Keratinocyte (primary cell): ENCODE measurements around the gene DNAJC8. TPM values are rescaled to one million over a fixed set of nuclear protein-coding genes. Genes with fewer than 3 reads are reported as not detected.

Experiments
- DNase-seq: peaks from one replicate; pipeline ENCODE4 v3.0.0-alpha.2; 2011; ENCODE audit warnings: low read depth, missing footprints, low spot score
- FAIRE-seq: peaks from 2 replicates; lab custom pipeline; 2011; peaks lifted over from hg19 to GRCh38; lab: Jason Lieb, UNC
- H2AFZ ChIP-seq: 2 replicates; pipeline ENCODE4 v1.6.0; 2012; ENCODE audit warnings: low read length, control low read depth, inconsistent platforms; ENCODE audit not compliant: control insufficient read depth
- H3K27ac ChIP-seq: 2 replicates; pipeline ENCODE4 v1.5.1; 2011; ENCODE audit warnings: low read length; ENCODE audit not compliant: control insufficient read depth, insufficient read depth
- H3K27me3 ChIP-seq: 3 replicates; pipeline ENCODE4 v1.6.0; 2011; ENCODE audit warnings: low read length; ENCODE audit not compliant: control insufficient read depth, insufficient read depth; ENCODE audit errors: extremely low read depth
- H3K36me3 ChIP-seq, 2 experiments: 2 replicates in 1 of 2; 3 replicates in 1 of 2; pipeline ENCODE4 v1.5.1; 2011; ENCODE audit warnings: low read length in 2 of 2, mild to moderate bottlenecking in 1 of 2; ENCODE audit not compliant: control insufficient read depth in 2 of 2, insufficient read depth in 2 of 2; ENCODE audit errors: extremely low read depth in 1 of 2
- H3K4me1 ChIP-seq: 3 replicates; pipeline ENCODE4 v1.5.1; 2011; ENCODE audit warnings: low read length; ENCODE audit not compliant: control insufficient read depth, insufficient read depth; ENCODE audit errors: extremely low read depth
- H3K4me2 ChIP-seq: 3 replicates; pipeline ENCODE4 v1.6.0; 2011; ENCODE audit warnings: low read depth, low read length; ENCODE audit not compliant: control insufficient read depth, insufficient read depth; ENCODE audit errors: extremely low read depth
- H3K4me3 ChIP-seq, 3 experiments: fragments of 200-600 bp in 1 of 3; sonication (generic) in 1 of 3; 2 replicates in 2 of 3; 3 replicates in 1 of 3; pipeline ENCODE4 v1.5.1; 2011 to 2016; ENCODE audit warnings: low read length in 3 of 3, mild to moderate bottlenecking in 3 of 3, control low read depth in 2 of 3, inconsistent platforms in 1 of 3, low read depth in 1 of 3, mixed read lengths in 1 of 3, mixed run types in 1 of 3, moderate library complexity in 1 of 3; ENCODE audit not compliant: control insufficient read depth in 2 of 3, insufficient read depth in 2 of 3; ENCODE audit errors: extremely low read depth in 1 of 3
- H3K79me2 ChIP-seq: 2 replicates; pipeline ENCODE4 v1.6.0; 2012; ENCODE audit warnings: low read length; ENCODE audit not compliant: control insufficient read depth, insufficient read depth
- H3K9ac ChIP-seq: 3 replicates; pipeline ENCODE4 v1.6.0; 2011; ENCODE audit warnings: low read length; ENCODE audit not compliant: control insufficient read depth, insufficient read depth; ENCODE audit errors: extremely low read depth
- H3K9me1 ChIP-seq: 3 replicates; pipeline ENCODE4 v1.6.0; 2011; ENCODE audit warnings: low read length; ENCODE audit not compliant: control insufficient read depth, insufficient read depth; ENCODE audit errors: extremely low read depth
- H3K9me3 ChIP-seq: 2 replicates; pipeline ENCODE4 v1.5.1; 2012; ENCODE audit warnings: low read depth, low read length; ENCODE audit not compliant: control insufficient read depth
- H4K20me1 ChIP-seq: 3 replicates; pipeline ENCODE4 v1.6.0; 2011; ENCODE audit warnings: low read length; ENCODE audit not compliant: control insufficient read depth, insufficient read depth; ENCODE audit errors: extremely low read depth
- EZH2 ChIP-seq: IDR thresholded peaks from one replicate; pipeline ENCODE4 v1.6.1; 2012; ENCODE audit warnings: inconsistent platforms, mild to moderate bottlenecking, low read length, moderate library complexity
- dilution Hi-C: fragments of 300-500 bp; cut with MboI; formaldehyde crosslinking; loops from one replicate; pipeline ENCODE4 v1.7.0; 2020; ENCODE audit warnings: low sequenced_read_pairs; ENCODE audit not compliant: extremely low pct_ligation_motif_present
- polyA plus RNA-seq, 5 experiments: library from polyadenylated mRNA; depleted of rRNA in 3 of 5; stranded (reverse) in 3 of 5; stranded (forward) in 1 of 5; unstranded in 1 of 5; fragments of >200 nt; gene quantifications; 1 replicate in 1 of 5; 2 replicates in 3 of 5; 3 replicates in 1 of 5; pipeline versions ENCODE4 v1.2.1 to v1.2.3, GENCODE V29; 2011 to 2012; ENCODE audit warnings: missing spikeins in 2 of 5, low read depth in 1 of 5, low replicate concordance in 1 of 5
- TF ChIP-seq, protein P1 (sequence below), 3 experiments: IDR thresholded peaks in 1 of 3; conservative IDR thresholded peaks in 1 of 3; optimal IDR thresholded peaks in 1 of 3; 2 replicates in 2 of 3; 3 replicates in 1 of 3; pipeline versions ENCODE3 to v1.5.1; 2011; ENCODE audit warnings: low read length in 3 of 3, mild to moderate bottlenecking in 3 of 3, moderate library complexity in 2 of 3, control low read depth in 1 of 3, inconsistent platforms in 1 of 3; ENCODE audit not compliant: insufficient read depth in 2 of 3; ENCODE audit errors: extremely low read depth in 1 of 3

Gene DNAJC8
- polyA plus RNA-seq, 1 donor (not counting 4 experiments of a cell fraction or from before 2014, with no cell fraction given), result 104 TPM

DNA sequence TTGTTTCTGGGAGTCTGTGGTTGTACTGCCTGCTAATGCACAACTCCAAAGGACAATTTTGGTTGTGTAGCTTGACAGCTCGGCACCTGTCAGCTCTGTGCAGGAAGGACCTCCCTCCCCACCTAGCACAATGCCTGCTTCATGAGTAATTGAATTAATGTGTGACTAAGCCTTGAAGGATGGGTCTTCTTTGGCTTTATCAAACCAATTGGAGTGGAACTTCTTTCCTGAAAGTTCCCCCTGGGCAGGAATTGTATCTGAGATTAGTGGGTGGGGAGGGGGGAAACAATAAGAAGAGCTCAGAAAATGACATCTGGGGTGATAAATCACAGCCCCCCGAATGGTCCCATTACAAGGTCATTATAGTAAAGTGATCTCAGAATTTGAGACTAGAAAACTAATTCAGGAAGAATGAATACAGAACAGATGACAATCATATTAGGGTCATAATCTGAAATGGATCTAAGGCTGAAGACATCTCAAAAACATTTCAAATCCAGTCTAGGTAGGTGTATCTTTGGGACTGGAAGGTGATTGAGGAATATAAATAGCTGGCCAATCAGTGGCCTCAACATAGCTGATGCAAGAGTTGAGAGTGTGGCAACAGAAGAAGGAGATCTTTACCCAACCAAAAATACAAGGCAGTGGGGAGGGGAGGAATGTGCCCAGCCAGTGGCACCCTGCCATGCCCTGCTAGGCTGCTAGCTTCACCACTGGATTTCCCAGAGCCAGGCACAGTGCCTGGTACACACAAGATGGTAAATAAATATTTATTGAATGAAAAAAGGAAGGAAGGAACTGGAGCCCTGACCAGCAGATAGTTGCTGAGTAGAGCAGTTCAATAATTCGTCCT lies 16.4 kb upstream of the DNAJC8 start:
- dilution Hi-C loops, result no loop called here
- no peaks in the 10 kb centered on the region for H3K9me1 ChIP-seq
- FAIRE-seq (peak; percentile 80), DNase-seq (no peak)
- no peak for TF ChIP-seq EZH2
- TF ChIP-seq, protein P1, sequence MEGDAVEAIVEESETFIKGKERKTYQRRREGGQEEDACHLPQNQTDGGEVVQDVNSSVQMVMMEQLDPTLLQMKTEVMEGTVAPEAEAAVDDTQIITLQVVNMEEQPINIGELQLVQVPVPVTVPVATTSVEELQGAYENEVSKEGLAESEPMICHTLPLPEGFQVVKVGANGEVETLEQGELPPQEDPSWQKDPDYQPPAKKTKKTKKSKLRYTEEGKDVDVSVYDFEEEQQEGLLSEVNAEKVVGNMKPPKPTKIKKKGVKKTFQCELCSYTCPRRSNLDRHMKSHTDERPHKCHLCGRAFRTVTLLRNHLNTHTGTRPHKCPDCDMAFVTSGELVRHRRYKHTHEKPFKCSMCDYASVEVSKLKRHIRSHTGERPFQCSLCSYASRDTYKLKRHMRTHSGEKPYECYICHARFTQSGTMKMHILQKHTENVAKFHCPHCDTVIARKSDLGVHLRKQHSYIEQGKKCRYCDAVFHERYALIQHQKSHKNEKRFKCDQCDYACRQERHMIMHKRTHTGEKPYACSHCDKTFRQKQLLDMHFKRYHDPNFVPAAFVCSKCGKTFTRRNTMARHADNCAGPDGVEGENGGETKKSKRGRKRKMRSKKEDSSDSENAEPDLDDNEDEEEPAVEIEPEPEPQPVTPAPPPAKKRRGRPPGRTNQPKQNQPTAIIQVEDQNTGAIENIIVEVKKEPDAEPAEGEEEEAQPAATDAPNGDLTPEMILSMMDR (optimal IDR thresholded peaks at IDR 0.05 in 1 of 3, IDR thresholded peaks at IDR 0.05 in 1 of 3, conservative IDR thresholded peaks at IDR 0.05 in 1 of 3; ENCODE audit: extremely low read depth in 1 of 3, insufficient read depth in 2 of 3, low read length in 3 of 3), result no peak
- peak overlapping the region in 2 of 3 experiments; percentile 26 to 40 for H3K4me3 ChIP-seq
- H3K9me3 ChIP-seq, result no peaks in the 10 kb centered on the region
- no peak overlapping the region for H2AFZ ChIP-seq
- peak overlapping the region; percentile 63 for H3K9ac ChIP-seq
- no peaks in the 10 kb centered on the region for H3K27me3 ChIP-seq
- H4K20me1 ChIP-seq, result no peaks in the 10 kb centered on the region
- no peaks in the 10 kb centered on the region for H3K79me2 ChIP-seq
- peak overlapping the region; percentile 93 for H3K4me2 ChIP-seq
- no peaks in the 10 kb centered on the region for H3K36me3 ChIP-seq
- peak overlapping the region; percentile 95 for H3K27ac ChIP-seq
- H3K4me1 ChIP-seq, result peaks cover 36% of the 10 kb centered on the region

GRCh38 chr1:28248273-28249012 lies 15.6 kb upstream of the DNAJC8 start:
- dilution Hi-C loops, result no loop called here
- Histone ChIP-seq H3K36me3 (no peaks in the 10 kb centered on the region), H3K4me3 (peak overlapping the region in 2 of 3 experiments; percentile 26 to 40), H3K4me1 (peaks cover 40% of the 10 kb centered on the region), H3K9me3 (no peaks in the 10 kb centered on the region), H3K9me1 (no peaks in the 10 kb centered on the region), H3K27me3 (no peaks in the 10 kb centered on the region), H4K20me1 (no peaks in the 10 kb centered on the region), H3K79me2 (no peaks in the 10 kb centered on the region), H3K4me2 (peak overlapping the region; percentile 93), H2AFZ (peak overlapping the region; percentile 72), H3K27ac (peak overlapping the region; percentile 95), H3K9ac (peak overlapping the region; percentile 63)
- FAIRE-seq (peak; percentile 23), DNase-seq (no peak)
- no peak for TF ChIP-seq EZH2
- TF ChIP-seq, protein P1 (optimal IDR thresholded peaks at IDR 0.05 in 1 of 3, IDR thresholded peaks at IDR 0.05 in 1 of 3, conservative IDR thresholded peaks at IDR 0.05 in 1 of 3; ENCODE audit: extremely low read depth in 1 of 3, insufficient read depth in 2 of 3, low read length in 3 of 3), result peak; percentile 86 to 95 (median 89)
